NCI-H2196 (cell line): ENCODE data around the gene DDX6.

Source experiments
- DNase-seq: peaks from one replicate; lab custom pipeline; 2025; ENCODE audit not compliant: unreplicated experiment; lab: John Stamatoyannopoulos, UW

The DDX6 gene

DNA sequence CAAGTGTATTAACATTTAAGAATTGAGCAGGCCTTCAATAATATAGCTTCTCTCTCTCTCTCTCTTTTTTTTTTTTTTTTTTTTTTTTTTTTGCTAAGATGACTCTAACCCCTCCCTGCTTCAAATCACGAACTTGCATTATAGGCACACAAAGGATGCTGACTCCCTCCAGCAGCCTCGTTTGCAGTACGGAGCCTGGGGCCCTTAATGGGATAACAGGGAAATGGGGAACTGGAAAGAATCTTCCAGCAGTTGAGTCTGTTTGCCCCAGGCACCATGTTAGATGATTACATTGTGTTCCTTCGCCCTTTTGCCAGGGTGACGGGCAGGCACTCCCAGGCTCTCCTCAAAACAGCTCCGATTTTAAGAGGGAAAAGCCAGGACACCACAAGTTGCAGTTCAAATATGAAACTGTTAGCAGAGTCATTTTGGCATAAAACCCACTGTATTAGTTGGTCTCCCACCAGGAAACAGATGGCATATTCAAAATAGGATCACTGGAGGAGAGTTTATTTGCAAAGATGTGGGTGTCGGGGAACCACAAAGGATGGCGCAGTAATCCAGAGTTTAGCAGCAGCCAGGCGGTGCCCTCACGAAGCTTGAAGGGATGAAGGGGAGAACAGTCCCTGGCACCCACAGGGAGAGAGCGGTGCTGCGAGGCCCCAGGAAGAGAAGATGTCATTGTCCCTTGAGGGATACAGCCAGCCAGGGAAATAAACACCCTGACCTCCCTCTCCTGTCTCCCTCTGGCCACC is 85.0 kb downstream of the DDX6 start:
- DNase-seq = no peak

DNA sequence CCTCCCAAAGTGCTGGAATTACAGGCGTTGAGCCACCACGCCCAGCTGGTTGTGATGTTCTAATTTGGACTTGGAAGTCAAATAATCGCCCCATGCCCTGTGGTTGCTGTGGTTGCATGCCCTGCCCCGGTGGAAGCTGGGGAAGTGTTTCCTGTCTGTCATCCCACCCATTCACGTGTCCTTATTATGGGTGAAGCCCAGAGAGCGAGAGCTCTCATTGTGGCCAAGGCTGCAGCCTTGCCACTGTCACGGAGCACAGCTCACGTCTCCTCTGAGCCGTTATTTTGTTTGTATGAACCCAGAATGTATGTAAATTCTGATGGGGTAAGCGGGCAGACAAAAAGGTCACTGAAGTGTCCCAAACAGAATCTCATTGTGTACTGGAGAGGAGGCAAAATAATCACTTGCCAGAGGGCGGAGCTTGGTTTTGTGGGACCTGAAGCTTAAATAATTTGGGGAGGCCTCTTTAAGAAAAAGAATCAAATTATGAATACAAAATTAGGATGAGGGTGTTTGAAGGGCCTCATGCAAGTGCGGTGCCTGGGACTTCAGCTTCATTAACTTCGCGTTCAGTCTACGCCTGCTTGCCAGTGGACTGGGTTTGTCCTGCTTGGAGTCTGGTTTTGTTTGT is 85.7 kb downstream of the DDX6 start:
- no peak for DNase-seq

DNA sequence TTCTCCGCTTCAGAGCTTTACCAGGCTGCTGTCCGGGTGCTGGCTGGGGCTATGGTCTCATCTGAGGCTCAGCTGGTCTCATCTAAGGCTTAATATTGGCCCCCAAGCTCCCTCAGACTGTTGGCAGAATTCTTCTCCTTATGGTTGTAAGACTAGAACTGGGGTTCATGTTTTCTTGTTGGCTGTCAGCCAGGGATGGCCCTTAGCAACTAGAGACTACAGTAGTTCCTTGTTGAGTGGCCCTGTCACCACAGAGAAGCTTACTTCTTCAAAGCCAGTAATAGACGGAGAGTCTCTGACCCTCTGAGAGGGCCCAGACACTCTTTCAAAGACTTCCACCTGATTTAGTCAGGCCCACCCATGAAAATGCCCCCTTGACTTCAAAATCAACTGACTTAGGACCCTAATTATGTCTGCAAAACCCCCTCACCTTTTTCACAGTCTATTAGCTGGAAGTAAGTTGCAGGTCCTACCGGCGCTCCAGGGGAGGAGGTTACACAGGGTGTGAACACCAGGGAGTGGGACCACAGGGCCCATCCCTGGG is 87.3 kb downstream of the DDX6 start:
- no peak for DNase-seq

DNA sequence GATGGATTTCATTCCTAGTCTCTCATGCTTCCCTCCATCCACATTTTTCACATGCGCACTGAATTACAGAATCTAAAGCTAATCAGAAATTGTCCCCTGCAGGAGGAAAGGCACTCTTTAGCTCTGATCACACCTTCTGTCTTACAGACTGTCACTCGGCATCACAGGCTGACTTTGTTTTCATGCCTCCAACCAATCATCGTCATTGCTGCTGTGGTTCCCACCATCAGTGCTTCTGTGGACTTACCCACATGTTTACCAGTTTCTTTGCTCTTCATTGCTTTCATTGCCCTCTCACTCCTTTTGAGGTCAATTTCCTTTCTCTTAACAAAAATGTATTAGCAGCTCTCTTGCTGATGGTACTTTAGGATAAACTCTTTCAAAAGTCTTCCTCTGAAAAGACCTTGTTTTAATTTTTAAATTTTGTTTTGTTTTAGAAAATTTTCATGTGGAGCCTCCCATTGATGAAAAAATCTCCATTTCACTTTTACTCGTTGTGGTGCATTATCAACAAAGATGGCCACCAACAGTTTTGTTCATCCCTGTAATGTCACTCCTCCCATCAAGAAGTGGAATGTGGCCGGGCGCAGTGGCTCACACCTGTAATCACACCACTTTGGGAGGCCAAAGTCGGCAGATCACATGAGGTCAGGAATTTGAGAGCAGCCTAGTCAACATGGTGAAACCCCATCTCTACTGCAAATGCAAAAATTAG is 91.3 kb downstream of the DDX6 start:
- no peak for DNase-seq
